Chondrocyte (in vitro differentiated cells): ENCODE results near the gene PASK. TPM values are rescaled to one million over a fixed set of nuclear protein-coding genes. Genes with fewer than 3 reads are reported as not detected.
A peak's percentile ranks its signal among the peaks of the same experiment; 100 is the strongest.

Experiments used
- DNase-seq: peaks from one replicate; pipeline ENCODE4 v3.0.0; 2021; ENCODE audit warnings: mixed read lengths, low spot score
- H3K27ac Mint-ChIP-seq: one replicate; pipeline ENCODE4 v1.8.0; 2021; ENCODE audit warnings: mild to moderate bottlenecking, moderate library complexity, mixed read lengths; ENCODE audit not compliant: unreplicated experiment
- H3K27me3 Mint-ChIP-seq: 2 replicates; pipeline ENCODE4 v1.8.0; 2021; ENCODE audit warnings: low read depth, mixed read lengths
- H3K36me3 Mint-ChIP-seq: 2 replicates; pipeline ENCODE4 v1.8.0; 2021; ENCODE audit warnings: low read depth, mixed read lengths
- H3K4me1 Mint-ChIP-seq: 2 replicates; pipeline ENCODE4 v1.8.0; 2021; ENCODE audit warnings: low read depth, mild to moderate bottlenecking, mixed read lengths
- H3K4me3 Mint-ChIP-seq: one replicate; pipeline ENCODE4 v1.8.0; 2021; ENCODE audit warnings: mild to moderate bottlenecking, moderate library complexity, mixed read lengths; ENCODE audit not compliant: unreplicated experiment
- H3K9me3 Mint-ChIP-seq: 2 replicates; pipeline ENCODE4 v1.8.0; 2021; ENCODE audit warnings: low read depth, mixed read lengths
- total RNA-seq: library from RNA; stranded (reverse); gene quantifications from 3 replicates; pipeline ENCODE4 v1.2.1, GENCODE V29; 2021
- TF ChIP-seq, protein P1 (sequence below): fragments of 200-600 bp; sonication (generic); IDR thresholded peaks from 2 replicates; pipeline ENCODE4 v1.5.0; 2021; ENCODE audit warnings: antibody characterized with exemption, mild to moderate bottlenecking, moderate library complexity

Gene PASK
- total RNA-seq, 1 donor from 2014 or later = 4.5 TPM

DNA sequence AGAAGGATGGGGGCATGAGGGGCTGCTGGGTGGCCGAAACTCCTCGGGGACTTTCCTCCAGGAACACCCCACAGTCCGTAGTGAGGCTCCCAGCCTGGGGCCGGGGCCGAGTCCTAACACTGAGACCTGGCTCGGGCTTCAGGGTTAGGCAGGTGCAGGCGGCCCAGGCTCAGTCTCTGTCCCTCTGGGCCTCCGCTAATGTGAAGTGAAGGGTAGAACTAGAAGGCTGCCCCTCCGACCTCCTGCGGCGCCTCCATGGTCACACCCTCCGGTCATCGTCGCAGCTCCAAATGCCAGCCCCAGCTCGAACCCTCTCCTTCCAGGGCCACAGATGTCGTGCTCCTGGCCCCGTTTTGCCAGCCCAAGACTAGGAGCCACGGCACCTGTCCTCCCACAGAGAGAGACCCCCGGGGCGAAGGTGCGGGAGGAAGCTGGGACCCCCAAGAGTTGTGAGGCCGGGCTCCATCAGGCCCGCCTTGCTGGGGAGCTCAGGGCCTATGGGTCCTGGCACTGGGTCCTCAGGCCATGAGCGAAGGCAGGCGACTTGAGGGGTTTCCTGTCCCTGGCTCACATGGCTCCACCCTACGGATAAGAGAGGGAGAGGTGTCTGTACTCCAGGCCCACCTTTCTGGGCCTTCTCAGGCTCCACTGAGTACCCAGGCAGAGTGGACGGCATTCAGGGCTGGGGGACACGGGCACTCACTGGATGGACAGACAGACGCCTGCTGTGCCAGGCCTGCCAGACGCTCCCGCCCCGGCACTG is 40.0 kb upstream of the PASK start:
- no peaks in the 10 kb centered on the region for H3K9me3 Mint-ChIP-seq
- H3K27me3 Mint-ChIP-seq = no peaks in the 10 kb centered on the region
- H3K4me3 Mint-ChIP-seq = no peak overlapping the region
- no peaks in the 10 kb centered on the region for H3K4me1 Mint-ChIP-seq
- H3K36me3 Mint-ChIP-seq = no peaks in the 10 kb centered on the region
- DNase-seq = peak; percentile 81
- no peak overlapping the region for H3K27ac Mint-ChIP-seq
- TF ChIP-seq, protein P1, sequence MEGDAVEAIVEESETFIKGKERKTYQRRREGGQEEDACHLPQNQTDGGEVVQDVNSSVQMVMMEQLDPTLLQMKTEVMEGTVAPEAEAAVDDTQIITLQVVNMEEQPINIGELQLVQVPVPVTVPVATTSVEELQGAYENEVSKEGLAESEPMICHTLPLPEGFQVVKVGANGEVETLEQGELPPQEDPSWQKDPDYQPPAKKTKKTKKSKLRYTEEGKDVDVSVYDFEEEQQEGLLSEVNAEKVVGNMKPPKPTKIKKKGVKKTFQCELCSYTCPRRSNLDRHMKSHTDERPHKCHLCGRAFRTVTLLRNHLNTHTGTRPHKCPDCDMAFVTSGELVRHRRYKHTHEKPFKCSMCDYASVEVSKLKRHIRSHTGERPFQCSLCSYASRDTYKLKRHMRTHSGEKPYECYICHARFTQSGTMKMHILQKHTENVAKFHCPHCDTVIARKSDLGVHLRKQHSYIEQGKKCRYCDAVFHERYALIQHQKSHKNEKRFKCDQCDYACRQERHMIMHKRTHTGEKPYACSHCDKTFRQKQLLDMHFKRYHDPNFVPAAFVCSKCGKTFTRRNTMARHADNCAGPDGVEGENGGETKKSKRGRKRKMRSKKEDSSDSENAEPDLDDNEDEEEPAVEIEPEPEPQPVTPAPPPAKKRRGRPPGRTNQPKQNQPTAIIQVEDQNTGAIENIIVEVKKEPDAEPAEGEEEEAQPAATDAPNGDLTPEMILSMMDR = no peak

DNA sequence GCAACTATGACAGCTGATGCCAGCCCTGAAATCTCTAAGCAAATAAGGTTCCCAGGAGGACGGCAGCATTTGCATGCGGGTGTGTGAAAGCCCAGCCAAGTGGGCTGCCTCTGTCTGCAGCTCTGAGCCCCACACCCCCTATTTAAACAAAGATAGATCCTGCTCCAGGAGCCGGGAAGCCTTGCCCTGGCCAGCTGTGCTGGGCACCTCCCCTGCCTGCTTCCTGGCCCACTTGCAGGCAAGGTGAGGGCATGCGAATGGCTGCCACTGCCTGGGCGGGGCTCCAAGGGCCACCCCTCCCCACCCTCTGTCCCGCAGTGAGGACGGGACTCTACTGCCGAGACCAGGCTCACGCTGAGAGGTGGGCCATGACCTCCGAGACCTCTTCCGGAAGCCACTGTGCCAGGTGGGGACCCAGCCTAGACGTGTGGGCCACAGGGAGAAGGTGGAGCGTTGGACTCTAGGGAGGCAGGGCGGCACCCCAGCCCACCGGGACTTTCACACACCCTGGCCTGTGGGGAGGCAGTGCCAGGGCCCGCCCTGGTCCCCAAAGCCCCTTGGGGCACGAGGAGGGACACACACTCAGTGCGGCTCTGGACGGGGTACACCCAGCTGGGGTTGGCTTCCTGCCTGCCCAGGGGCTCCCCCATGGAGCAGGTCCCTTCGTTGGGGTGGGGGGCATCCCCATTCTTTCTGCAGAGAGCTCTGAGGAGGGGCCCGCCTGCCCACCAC is 39.3 kb upstream of the PASK start, which contains the start of gene ANO7:
Gene ANO7, plus strand, starts transcription at position 317 of the 732 bp plus-strand sequence. CDS start 1,387 bp downstream, outside the sequence.
- H3K4me1 Mint-ChIP-seq = no peaks in the 10 kb centered on the region

DNA sequence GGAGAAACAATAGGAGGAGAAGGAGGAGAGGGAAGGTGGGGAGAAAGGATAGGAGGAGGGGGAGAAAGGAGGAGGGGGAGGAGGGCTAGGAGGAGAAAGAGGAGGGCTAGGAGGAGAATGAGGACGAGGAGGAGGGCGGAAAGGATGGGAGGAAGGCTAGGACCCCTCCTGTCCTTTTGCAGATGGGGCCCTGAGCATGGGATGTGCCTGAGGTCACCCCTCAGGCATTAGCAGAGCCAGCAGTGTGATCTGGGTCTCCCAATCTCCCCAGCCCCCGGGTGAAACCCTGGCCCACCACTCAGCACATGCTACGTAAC is 38.6 kb upstream of the PASK start:
- H3K36me3 Mint-ChIP-seq = no peaks in the 10 kb centered on the region
- no peak overlapping the region for H3K4me3 Mint-ChIP-seq
- DNase-seq = no peak
- H3K27me3 Mint-ChIP-seq = no peaks in the 10 kb centered on the region
- no peaks in the 10 kb centered on the region for H3K9me3 Mint-ChIP-seq
- H3K4me1 Mint-ChIP-seq = no peaks in the 10 kb centered on the region
- H3K27ac Mint-ChIP-seq = no peak overlapping the region
- TF ChIP-seq, protein P1 = no peak

More for the DNA sequence above, 39.3 kb upstream of the PASK start, which contains the start of gene ANO7:
- peak; percentile 89 for DNase-seq
- H3K27ac Mint-ChIP-seq = no peak within 1 kb of the TSS
- no peak within 1 kb of the TSS for H3K4me3 Mint-ChIP-seq
- no peaks in the 10 kb centered on the region for H3K36me3 Mint-ChIP-seq
- TF ChIP-seq, protein P1 = no peak
- no peaks in the 10 kb centered on the region for H3K27me3 Mint-ChIP-seq
- H3K9me3 Mint-ChIP-seq = no peaks in the 10 kb centered on the region

DNA sequence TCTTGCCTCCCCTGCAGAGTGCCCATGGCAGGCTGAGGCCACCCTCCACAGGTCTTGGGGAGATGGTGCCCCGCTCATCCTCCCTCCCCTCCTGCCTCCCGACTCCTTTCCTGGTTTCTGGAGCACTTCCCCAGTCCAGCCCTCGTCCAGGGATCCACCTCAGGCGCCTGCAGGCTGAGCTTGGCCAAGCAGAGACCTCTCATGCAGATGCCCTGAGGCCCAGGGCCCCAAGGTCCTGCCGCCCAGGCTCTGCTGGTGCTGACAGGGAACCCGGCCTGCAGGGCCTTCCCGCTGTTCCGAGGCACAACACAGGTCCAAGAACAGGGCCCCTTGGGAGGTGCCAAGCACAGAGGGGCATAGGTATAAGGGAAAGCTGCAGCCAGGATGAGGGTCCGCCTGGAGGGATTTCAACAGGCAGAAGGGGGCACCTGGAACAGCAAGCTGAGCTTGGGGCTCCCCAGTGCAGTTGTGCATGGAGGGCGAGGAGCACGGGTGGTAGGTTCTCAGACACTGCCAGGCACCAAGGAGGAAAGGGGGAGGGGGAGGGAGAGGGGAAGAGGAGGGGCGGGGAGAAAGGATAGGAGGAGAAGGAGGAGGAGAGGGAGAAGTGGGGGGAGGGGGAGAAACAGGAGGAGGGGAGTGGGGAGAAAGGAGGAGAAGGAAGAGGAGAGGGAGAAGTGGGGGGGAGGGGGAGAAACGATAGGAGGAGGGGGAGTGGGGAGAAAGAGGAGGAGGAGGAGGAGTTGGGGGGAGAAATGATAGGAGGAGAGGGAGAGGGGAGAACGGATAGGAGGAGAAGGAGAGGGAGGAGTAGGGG is 38.0 kb upstream of the PASK start:
- Mint-ChIP-seq H3K4me1 (no peaks in the 10 kb centered on the region), H3K4me3 (no peak overlapping the region), H3K9me3 (no peaks in the 10 kb centered on the region), H3K36me3 (no peaks in the 10 kb centered on the region), H3K27me3 (no peaks in the 10 kb centered on the region), H3K27ac (no peak overlapping the region)
- TF ChIP-seq, protein P1 = no peak
- DNase-seq = peak; percentile 86

DNA sequence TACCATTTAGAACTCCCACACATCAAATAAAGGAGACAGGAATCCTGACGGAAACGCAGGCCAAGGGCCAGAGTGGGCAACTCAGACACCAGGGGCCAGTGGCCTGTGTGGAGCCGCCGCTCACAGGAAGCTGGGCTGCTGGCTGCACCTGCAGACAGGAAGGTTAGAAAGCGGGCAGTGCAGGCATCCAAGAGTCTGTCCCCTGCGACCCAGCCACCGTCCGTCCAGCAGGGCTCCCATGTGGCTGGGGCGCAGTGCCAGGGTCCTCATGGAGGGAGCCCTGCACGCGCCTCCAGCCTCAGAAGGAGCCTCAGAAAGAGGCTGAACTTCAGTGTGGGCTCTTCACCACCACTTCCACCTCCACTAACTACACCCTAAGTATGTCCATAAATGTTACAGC is 36.7 kb upstream of the PASK start:
- Mint-ChIP-seq H3K4me3 (no peak overlapping the region), H3K36me3 (no peaks in the 10 kb centered on the region), H3K27me3 (no peaks in the 10 kb centered on the region), H3K9me3 (no peaks in the 10 kb centered on the region), H3K27ac (no peak overlapping the region), H3K4me1 (no peaks in the 10 kb centered on the region)
- TF ChIP-seq, protein P1 = no peak
- no peak for DNase-seq
